Sigmoid colon (tissue), 4 donors: ENCODE data around the gene AHCYL2.

Experiments
- CTCF ChIP-seq, 4 experiments: fragments of 450-650 bp in 3 of 4; fragments of 200-600 bp in 1 of 4; IDR thresholded peaks; one replicate each; pipeline ENCODE4 v1.5.1; 2016 to 2019; ENCODE audit warnings: antibody characterized with exemption in 4 of 4, mild to moderate bottlenecking in 3 of 4, moderate library complexity in 2 of 4
- POLR2AphosphoS5 ChIP-seq, 4 donors: sonication (generic); formaldehyde crosslinking; IDR thresholded peaks; one replicate each; pipeline ENCODE4 v1.6.1; 2017; ENCODE audit warnings: antibody characterized with exemption in 4 of 4

DNA sequence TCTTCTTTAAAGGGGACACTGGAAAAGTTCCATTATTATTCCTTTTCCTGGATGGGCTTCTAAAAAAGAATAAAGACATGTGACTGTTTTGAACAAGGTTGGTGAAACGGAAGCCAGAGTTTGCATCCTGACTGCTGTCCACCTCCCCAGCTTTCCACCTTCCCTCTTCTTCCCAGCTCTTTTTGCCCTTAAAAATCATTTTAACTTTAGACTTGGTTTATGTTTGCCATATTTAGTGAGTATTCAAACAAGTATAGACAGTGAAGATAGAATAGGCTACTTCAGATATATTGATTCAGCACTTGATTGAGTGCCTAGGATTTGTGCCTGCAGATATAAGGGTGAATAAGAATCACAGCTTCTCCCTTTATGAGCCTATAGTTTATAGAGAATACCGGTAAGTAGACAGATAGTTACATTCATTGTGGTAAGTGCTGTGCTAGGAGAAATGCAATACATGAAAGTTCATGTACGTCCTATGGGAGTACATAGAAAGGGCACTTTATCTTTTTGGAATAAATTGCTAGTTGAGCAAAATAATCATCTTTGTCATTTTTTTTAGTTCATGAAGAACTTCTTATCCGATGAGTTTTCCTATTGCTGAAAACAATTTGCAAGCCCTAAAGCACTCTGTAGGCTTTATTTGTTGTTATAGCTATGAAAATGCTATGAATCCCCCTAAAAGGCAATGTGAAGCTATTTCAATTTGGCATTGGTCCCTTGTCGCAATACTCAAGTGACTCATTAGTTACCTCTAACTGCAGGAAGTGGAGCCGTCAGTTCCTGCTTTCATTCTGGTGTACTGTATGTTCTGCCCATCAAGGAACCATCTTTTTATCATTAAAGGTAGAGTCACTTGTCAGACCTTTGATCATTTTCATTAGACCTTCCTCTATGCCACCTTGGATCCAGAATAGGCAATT is 152.2 kb downstream of the AHCYL2 start:
- TF ChIP-seq POLR2AphosphoS5 (IDR thresholded peaks at IDR 0.05) (no peak), CTCF (IDR thresholded peaks at IDR 0.05) (no peak)
